Measurements from ENCODE around the gene CLUH.

CLUH gene

GRCh38 chr17:2711608-2712299 is at the start of gene CLUH:
CLUH (minus strand) TSS chr17:2711764; CDS start chr17:2711661, 103 bp downstream.
- DNase-seq (ENCODE audit: low read depth): peak; percentile 82
- no peak for TF ChIP-seq CTCF (conservative IDR thresholded peaks at IDR 0.05; ENCODE audit: low read depth, low read length)
- peak within 1 kb of the TSS; percentile 59 for H3K4me3 ChIP-seq (ENCODE audit: low read length)

- no peak for DNase-seq (ENCODE audit: low read depth)
- no peak overlapping the region for H3K4me3 ChIP-seq (ENCODE audit: low read length)
- no peak for TF ChIP-seq CTCF (conservative IDR thresholded peaks at IDR 0.05; ENCODE audit: low read depth, low read length)
Observed at GRCh38 chr17:2758870-2759269, 47.3 kb upstream of the CLUH start.

GRCh38 chr17:2755891-2756724 is 44.5 kb upstream of the CLUH start:
- TF ChIP-seq CTCF (conservative IDR thresholded peaks at IDR 0.05; ENCODE audit: low read depth, low read length): no peak
- DNase-seq (ENCODE audit: low read depth): no peak
- H3K4me3 ChIP-seq (ENCODE audit: low read length): peak overlapping the region; percentile 20

- TF ChIP-seq CTCF (conservative IDR thresholded peaks at IDR 0.05; ENCODE audit: low read depth, low read length): no peak
- DNase-seq (ENCODE audit: low read depth): no peak
- no peak overlapping the region for H3K4me3 ChIP-seq (ENCODE audit: low read length)
Observed at GRCh38 chr17:2751491-2751890, 39.9 kb upstream of the CLUH start.

GRCh38 chr17:2750721-2751120 is 39.2 kb upstream of the CLUH start:
- H3K4me3 ChIP-seq (ENCODE audit: low read length): no peak overlapping the region
- DNase-seq (ENCODE audit: low read depth): no peak
- TF ChIP-seq CTCF (conservative IDR thresholded peaks at IDR 0.05; ENCODE audit: low read depth, low read length): no peak

- TF ChIP-seq CTCF (conservative IDR thresholded peaks at IDR 0.05; ENCODE audit: low read depth, low read length): no peak
- peak; percentile 19 for DNase-seq (ENCODE audit: low read depth)
- no peak overlapping the region for H3K4me3 ChIP-seq (ENCODE audit: low read length)
Observed at GRCh38 chr17:2749784-2750181, 38.2 kb upstream of the CLUH start.

Data from retinal pigment epithelial cell (primary cell).